Neuronal stem cell (in vitro differentiated cells): ENCODE results near the gene KCNN4.
"Not testable (repeated sequence)": the region's sequence is repeated elsewhere in the genome, so short reads cannot be mapped to it uniquely, and the experiment has no call there.

ENCODE experiments used
- DNase-seq: peaks from one replicate; pipeline ENCODE4 v3.0.0-alpha.2; 2013; ENCODE audit warnings: low spot score
- H2AFZ ChIP-seq: one replicate; pipeline ENCODE4 v1.6.1; 2013; ENCODE audit warnings: mild to moderate bottlenecking, low read length, inconsistent platforms
- H2AK5ac ChIP-seq: 2 replicates; pipeline ENCODE4 v1.6.1; 2013; ENCODE audit warnings: low read depth, mild to moderate bottlenecking, inconsistent platforms, low read length, moderate library complexity, mixed read lengths
- H2BK120ac ChIP-seq: 2 replicates; pipeline ENCODE4 v1.6.1; 2013; ENCODE audit warnings: low read depth, mild to moderate bottlenecking, inconsistent platforms, low read length, moderate library complexity, mixed read lengths
- H2BK12ac ChIP-seq: one replicate; pipeline ENCODE4 v1.6.1; 2013; ENCODE audit warnings: low read length, inconsistent platforms
- H2BK15ac ChIP-seq: 2 replicates; pipeline ENCODE4 v1.6.1; 2013; ENCODE audit warnings: mild to moderate bottlenecking, low read length, inconsistent platforms, mixed read lengths
- H2BK5ac ChIP-seq: one replicate; pipeline ENCODE4 v1.6.1; 2013; ENCODE audit warnings: inconsistent platforms, mild to moderate bottlenecking, low read length, moderate library complexity
- H3K14ac ChIP-seq: one replicate; pipeline ENCODE4 v1.6.1; 2013; ENCODE audit warnings: low read length, inconsistent platforms
- H3K18ac ChIP-seq: 2 replicates; pipeline ENCODE4 v1.6.1; 2013; ENCODE audit warnings: low read length, inconsistent platforms
- H3K23ac ChIP-seq: 2 replicates; pipeline ENCODE4 v1.6.1; 2013; ENCODE audit warnings: low read depth, mild to moderate bottlenecking, mixed read lengths, low read length, inconsistent platforms; ENCODE audit not compliant: poor library complexity
- H3K27ac ChIP-seq: replicated peaks from 3 replicates; pipeline ENCODE4 v1.5.1; 2013; ENCODE audit warnings: low read length, inconsistent platforms
- H3K27me3 ChIP-seq, 3 experiments: 2 replicates each; pipeline ENCODE4 v1.6.1; 2013; ENCODE audit warnings: low read length in 3 of 3, mild to moderate bottlenecking in 2 of 3, inconsistent platforms in 1 of 3, low read depth in 1 of 3, mixed read lengths in 1 of 3, moderate library complexity in 1 of 3; ENCODE audit not compliant: control insufficient read depth in 3 of 3, insufficient read depth in 3 of 3
- H3K36me3 ChIP-seq, 2 donors: replicated peaks in 1 of 2; 2 replicates each; pipeline ENCODE4 v1.6.1; 2013; ENCODE audit warnings: low read length in 2 of 2; ENCODE audit not compliant: control insufficient read depth in 2 of 2, insufficient read depth in 2 of 2
- H3K4ac ChIP-seq: 2 replicates; pipeline ENCODE4 v1.6.1; 2013; ENCODE audit warnings: inconsistent platforms, mild to moderate bottlenecking, low read length, moderate library complexity
- H3K4me1 ChIP-seq, 2 donors: 1 replicate in 1 of 2; 2 replicates in 1 of 2; pipeline ENCODE4 v1.6.1; 2013; ENCODE audit warnings: low read length in 2 of 2, low read depth in 1 of 2; ENCODE audit not compliant: control insufficient read depth in 2 of 2, insufficient read depth in 1 of 2
- H3K4me2 ChIP-seq: one replicate; pipeline ENCODE4 v1.6.1; 2013; ENCODE audit warnings: mild to moderate bottlenecking, low read length, inconsistent platforms; ENCODE audit not compliant: insufficient read depth, poor library complexity, severe bottlenecking
- H3K4me3 ChIP-seq, 2 donors: 2 replicates each; pipeline ENCODE4 v1.5.1; 2013; ENCODE audit warnings: low read length in 2 of 2, mild to moderate bottlenecking in 2 of 2, inconsistent platforms in 1 of 2, moderate library complexity in 1 of 2
- H3K79me1 ChIP-seq: one replicate; pipeline ENCODE4 v1.6.1; 2013; ENCODE audit warnings: low read depth, mild to moderate bottlenecking, inconsistent platforms, low read length, moderate library complexity
- H3K9ac ChIP-seq: one replicate; pipeline ENCODE4 v1.6.1; 2013; ENCODE audit warnings: mild to moderate bottlenecking, low read depth, low read length, inconsistent platforms; ENCODE audit not compliant: poor library complexity
- H3K9me3 ChIP-seq, 2 donors: replicated peaks in 1 of 2; 2 replicates each; pipeline versions ENCODE3 to v1.6.1; 2013; ENCODE audit warnings: low read length in 2 of 2, mild to moderate bottlenecking in 2 of 2, inconsistent platforms in 1 of 2, low read depth in 1 of 2, mixed read lengths in 1 of 2, moderate library complexity in 1 of 2; ENCODE audit not compliant: control insufficient read depth in 2 of 2, insufficient read depth in 1 of 2
- H4K8ac ChIP-seq: one replicate; pipeline ENCODE4 v1.6.1; 2013; ENCODE audit warnings: low read depth, mild to moderate bottlenecking, inconsistent platforms, low read length, moderate library complexity
- H4K91ac ChIP-seq: one replicate; pipeline ENCODE4 v1.6.1; 2013; ENCODE audit warnings: low read length, low read depth, mild to moderate bottlenecking, inconsistent platforms; ENCODE audit not compliant: poor library complexity
- WGBS, 2 donors: extraction: QIAGEN DNeasy Blood & Tissue Kit; methylation state at CpG; one replicate each; pipeline ENCODE4 v1.1.7; 2013; ENCODE audit warnings: missing lambda C conversion rate in 2 of 2, mixed read lengths in 1 of 2; ENCODE audit not compliant: insufficient read length in 2 of 2, insufficient replicate concordance in 1 of 2; ENCODE audit errors: extremely low coverage in 2 of 2; 5-methylcytosine and 5-hydroxymethylcytosine counted together

Gene KCNN4

DNA sequence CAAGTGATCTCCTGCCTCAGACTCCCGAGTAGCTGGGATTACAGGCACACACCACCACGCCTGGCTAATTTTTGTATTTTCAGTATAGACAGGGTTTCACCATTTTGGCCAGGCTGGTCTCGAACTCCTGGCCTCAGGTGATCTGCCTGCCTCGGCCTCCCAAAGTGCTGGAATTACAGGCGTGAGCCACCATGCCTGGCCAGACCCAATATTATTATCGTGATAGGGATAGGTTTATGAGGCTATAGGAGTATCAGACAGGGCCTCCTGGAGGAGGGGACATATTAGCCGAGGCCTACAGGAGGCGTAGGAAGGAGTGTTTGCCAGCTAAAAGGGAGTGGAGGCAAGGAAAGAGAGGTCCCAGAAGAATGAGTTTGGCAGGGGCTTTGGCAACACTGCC lies 16.1 kb downstream of the KCNN4 start:
- H3K4me2 ChIP-seq: not testable (repeated sequence)

DNA sequence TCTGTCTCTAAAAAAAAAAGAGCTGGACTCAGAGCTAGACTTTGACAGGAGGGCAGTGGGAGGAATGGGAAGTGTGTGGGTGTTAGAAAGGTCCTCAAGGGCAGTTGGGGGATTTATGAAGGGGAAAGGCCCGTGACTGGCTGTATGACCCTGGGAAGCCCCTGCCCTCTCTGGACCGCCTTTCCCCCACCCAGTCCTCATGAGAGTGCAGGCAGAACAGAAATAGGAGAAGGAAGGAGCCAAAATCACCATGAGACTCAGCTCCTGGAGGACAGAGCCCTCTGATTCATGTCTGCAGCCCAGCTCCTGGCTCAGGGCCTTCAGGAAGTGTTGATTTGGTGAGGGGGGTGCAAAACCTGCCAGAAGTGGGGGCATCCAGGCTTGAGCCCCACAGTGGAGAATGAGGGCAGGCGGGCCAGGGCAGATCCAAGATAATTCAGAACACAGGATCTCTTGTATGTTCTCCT lies 17.3 kb downstream of the KCNN4 start:
- H3K36me3 ChIP-seq: no peaks in the 10 kb centered on the region
- H4K8ac ChIP-seq: no peak overlapping the region
- H3K23ac ChIP-seq: no peak overlapping the region
- H2BK15ac ChIP-seq: no peak overlapping the region
- H2BK12ac ChIP-seq: peak overlapping the region; percentile 14
- peaks cover 0 to 6% of the 10 kb centered on the region in 2 donors for H3K4me1 ChIP-seq
- DNase-seq: no peak
- H3K79me1 ChIP-seq: no peaks in the 10 kb centered on the region
- H3K4me3 ChIP-seq: no peak overlapping the region
- peak overlapping the region; percentile 47 for H2AK5ac ChIP-seq
- no peak overlapping the region for H3K27ac ChIP-seq
- no peak overlapping the region for H3K4ac ChIP-seq
- H3K18ac ChIP-seq: no peak overlapping the region
- H3K9ac ChIP-seq: peak overlapping the region; percentile 30
- no peak overlapping the region for H2BK5ac ChIP-seq
- no peak overlapping the region for H2BK120ac ChIP-seq
- no peak overlapping the region for H3K14ac ChIP-seq
- peaks cover 0 to 6% (median 0%) of the 10 kb centered on the region in 3 experiments for H3K27me3 ChIP-seq
- no peak overlapping the region for H3K4me2 ChIP-seq
- no peak overlapping the region for H2AFZ ChIP-seq
- no CpG with 5 or more reads among the region's 3 CpGs for WGBS, 2 donors
- no peaks in the 10 kb centered on the region for H3K9me3 ChIP-seq
- H4K91ac ChIP-seq: no peak overlapping the region

More for the DNA sequence above, 16.1 kb downstream of the KCNN4 start:
- not testable (repeated sequence) for H3K9me3 ChIP-seq, DNase-seq, H4K8ac ChIP-seq, H3K23ac ChIP-seq, H2AK5ac ChIP-seq, H3K36me3 ChIP-seq, H3K27ac ChIP-seq, H3K18ac ChIP-seq, H2BK15ac ChIP-seq, H2BK12ac ChIP-seq, H2BK120ac ChIP-seq, H3K4me1 ChIP-seq, H3K79me1 ChIP-seq, H3K14ac ChIP-seq, H3K4ac ChIP-seq, H3K4me3 ChIP-seq, H2AFZ ChIP-seq, H2BK5ac ChIP-seq, H3K9ac ChIP-seq, H4K91ac ChIP-seq
- no CpG with 5 or more reads among the region's 8 CpGs for WGBS, 2 donors
- H3K27me3 ChIP-seq: peaks cover 0 to 13% (median 0%) of the 10 kb centered on the region in 3 experiments

DNA sequence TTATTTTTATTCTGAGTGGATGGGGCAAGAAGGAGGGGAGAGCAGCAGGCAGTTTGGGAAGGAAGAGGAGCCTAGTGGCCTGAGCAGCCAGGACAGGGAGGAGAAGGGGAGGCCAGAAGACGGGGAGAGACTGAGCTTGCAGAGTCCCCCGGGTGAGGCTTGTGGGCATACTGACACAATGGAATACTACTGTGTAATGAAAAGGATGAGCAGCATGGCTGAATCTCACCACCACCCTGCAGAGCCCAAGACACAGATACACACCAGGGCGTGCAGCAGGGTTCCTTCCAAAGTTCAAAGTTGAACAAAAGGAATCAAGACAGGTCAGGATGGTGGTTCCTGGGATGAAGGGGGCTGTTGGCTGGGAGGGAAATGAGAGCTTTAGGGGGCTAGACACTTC lies 18.0 kb downstream of the KCNN4 start:
- H4K8ac ChIP-seq: no peak overlapping the region
- H2BK5ac ChIP-seq: no peak overlapping the region
- H3K27ac ChIP-seq: no peak overlapping the region
- H3K4me3 ChIP-seq: no peak overlapping the region
- no peak overlapping the region for H2BK120ac ChIP-seq
- no peaks in the 10 kb centered on the region for H3K36me3 ChIP-seq
- H4K91ac ChIP-seq: no peak overlapping the region
- H3K9me3 ChIP-seq: no peaks in the 10 kb centered on the region
- H3K18ac ChIP-seq: no peak overlapping the region
- H2BK15ac ChIP-seq: no peak overlapping the region
- H3K14ac ChIP-seq: no peak overlapping the region
- no peak overlapping the region for H2AFZ ChIP-seq
- H3K4me2 ChIP-seq: no peak overlapping the region
- H3K79me1 ChIP-seq: no peaks in the 10 kb centered on the region
- peaks cover 0 to 4% (median 0%) of the 10 kb centered on the region in 3 experiments for H3K27me3 ChIP-seq
- H2BK12ac ChIP-seq: no peak overlapping the region
- no peak for DNase-seq
- H3K4me1 ChIP-seq: peaks cover 0 to 6% of the 10 kb centered on the region in 2 donors
- H3K4ac ChIP-seq: no peak overlapping the region
- no CpG with 5 or more reads among the region's 3 CpGs for WGBS, 2 donors
- H3K9ac ChIP-seq: no peak overlapping the region
- H2AK5ac ChIP-seq: no peak overlapping the region
- no peak overlapping the region for H3K23ac ChIP-seq

- Histone ChIP-seq H3K9ac (no peak overlapping the region), H3K27ac (no peak overlapping the region), H2BK15ac (no peak overlapping the region), H2BK5ac (no peak overlapping the region), H2BK12ac (no peak overlapping the region), H3K36me3 (peaks cover 0 to 7% of the 10 kb centered on the region in 2 donors), H3K14ac (no peak overlapping the region), H2AFZ (no peak overlapping the region), H4K8ac (no peak overlapping the region), H3K79me1 (no peaks in the 10 kb centered on the region), H4K91ac (no peak overlapping the region), H3K4me2 (no peak overlapping the region), H2AK5ac (no peak overlapping the region), H3K4ac (no peak overlapping the region), H3K4me1 (peaks cover 0 to 6% of the 10 kb centered on the region in 2 donors), H3K23ac (no peak overlapping the region), H3K27me3 (no peaks in the 10 kb centered on the region), H2BK120ac (no peak overlapping the region), H3K9me3 (no peaks in the 10 kb centered on the region), H3K4me3 (no peak overlapping the region), H3K18ac (no peak overlapping the region)
- no peak for DNase-seq
- WGBS, 2 donors: no CpG with 5 or more reads among the region's 4 CpGs
These were observed 19.8 kb downstream of the KCNN4 start for GRCh38 chr19:43760941-43761340.
